GM18909 (cell line): ENCODE data around the gene ARHGAP8.
"Not testable (repeated sequence)": the region's sequence is repeated elsewhere in the genome, so short reads cannot be mapped to it uniquely, and the experiment has no call there.

Experiments
- ATAC-seq: cut with Tn5 transposase; IDR thresholded peaks from one replicate; pipeline ENCODE4 v1.9.1; 2021; ENCODE audit warnings: mild to moderate bottlenecking; ENCODE audit not compliant: unreplicated experiment, poor library complexity

ARHGAP8 gene

DNA sequence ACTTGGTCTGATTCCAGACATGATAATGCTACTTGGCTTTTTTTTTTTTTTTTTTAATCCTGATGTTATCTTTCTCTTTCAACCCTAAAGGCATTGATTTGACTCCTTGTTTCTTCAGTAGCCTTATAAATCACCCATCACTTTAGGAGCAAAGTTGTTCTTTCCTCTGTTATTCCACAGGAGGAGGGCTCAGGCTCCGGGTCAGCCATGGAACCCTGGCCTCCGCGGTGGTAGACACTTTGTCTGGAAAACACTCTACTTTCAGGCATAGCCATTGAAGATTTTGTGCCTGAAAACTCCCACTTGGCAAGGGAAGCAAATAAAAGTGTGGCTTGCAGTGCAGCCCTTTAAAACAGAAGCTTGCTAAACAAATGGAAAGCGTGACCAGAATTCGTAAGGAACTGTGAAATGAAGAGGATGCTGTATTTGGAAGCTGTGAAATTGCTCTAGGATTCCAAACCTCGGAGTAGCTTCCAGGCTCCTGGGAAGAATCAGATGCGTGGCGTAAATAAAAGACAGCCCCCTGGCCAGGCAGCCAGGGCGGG lies 44.9 kb downstream of the ARHGAP8 start:
- ATAC-seq = no peak

DNA sequence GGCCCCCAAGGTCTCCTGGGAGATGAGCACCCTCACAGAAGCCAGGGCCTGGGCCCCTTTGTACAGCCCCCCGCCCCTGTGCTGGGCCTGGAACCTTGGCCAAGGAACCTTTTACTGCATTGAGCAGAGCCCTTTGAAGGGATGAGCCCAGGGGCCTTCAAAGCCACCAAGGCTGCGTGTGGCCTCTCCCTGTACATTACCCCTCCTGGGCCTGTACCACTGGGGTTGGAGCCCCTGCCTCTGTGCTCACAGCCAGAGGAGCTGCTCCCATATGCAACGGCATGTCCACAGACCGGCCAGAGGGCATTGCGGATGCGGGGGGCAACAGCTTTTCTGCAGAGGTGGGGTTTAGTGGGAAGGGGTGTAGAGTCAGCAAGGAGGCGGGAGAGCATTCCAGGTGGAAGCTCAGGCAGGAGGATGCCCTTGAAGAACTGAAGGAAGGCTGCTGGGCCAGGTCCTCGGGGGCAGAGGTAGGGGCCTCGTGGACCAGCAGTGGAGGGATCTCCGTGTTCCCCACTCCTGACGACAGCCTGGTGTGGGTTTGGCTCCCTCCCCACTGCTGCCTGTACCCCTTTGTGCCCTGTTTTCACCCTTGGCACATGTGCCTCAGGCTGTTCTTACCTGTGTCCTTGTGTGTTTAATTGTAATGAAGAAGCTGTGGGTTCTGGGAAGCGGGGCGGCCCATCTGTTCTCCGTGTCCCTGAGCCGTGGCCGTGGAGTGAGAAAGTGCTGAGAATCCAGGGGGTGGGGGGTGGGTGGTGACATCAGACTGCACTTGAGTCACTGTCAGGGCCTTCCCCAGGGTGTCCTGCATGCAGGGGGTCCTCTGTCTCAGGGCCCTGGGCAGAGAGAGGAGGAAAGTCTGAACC lies 46.9 kb downstream of the ARHGAP8 start:
- no peak for ATAC-seq

DNA sequence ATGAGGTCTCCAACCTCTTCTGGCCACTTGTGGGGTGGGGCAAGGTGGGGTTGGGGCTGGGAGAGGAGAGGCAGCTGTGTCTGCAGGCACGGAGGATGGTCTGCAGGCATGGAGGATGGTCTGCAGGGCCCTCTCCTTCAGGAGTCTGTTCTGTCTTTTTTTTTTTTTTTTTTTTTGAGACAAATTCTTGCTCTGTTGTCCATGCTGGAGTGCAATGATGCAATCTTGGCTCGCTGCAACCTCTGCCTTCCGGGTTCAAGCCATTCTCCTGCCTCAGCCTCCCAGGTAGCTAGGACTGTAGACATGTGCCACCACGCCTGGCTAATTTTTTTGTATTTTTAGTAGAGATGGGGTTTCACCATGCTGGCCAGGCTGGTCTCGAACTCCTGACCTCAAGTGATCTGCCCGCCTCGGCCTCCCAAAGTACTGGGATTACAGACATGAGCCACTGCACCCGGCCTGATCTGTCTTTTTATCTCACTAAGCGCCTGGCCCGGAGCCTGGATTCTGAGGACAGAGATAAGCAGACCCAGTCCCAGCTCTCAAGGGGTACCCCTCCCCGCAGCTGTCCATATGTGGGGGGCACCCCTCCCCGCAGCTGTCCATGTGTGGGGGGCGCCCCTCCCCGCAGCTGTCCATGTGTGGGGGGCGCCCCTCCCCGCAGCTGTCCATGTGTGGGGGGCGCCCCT lies 47.7 kb downstream of the ARHGAP8 start:
- ATAC-seq = not testable (repeated sequence)

DNA sequence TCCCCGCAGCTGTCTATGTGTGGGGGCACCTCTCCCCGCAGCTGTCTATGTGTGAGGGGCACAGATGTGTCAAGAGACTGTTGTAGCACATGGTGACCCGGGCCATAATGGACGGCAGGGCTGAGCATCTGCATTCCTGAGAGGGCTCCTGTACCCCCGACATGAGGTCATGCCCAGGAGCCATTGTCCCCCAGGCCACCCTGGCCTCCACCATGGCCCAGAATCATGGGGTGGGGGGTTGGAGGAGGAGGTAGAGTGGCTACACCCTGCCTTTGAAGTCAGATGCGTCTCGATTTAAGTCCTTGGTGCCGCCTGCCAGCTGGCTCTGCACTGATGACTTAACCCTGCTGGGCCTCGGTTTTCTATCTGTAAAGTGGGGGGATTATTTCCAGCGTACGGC lies 49.1 kb downstream of the ARHGAP8 start:
- no peak for ATAC-seq

DNA sequence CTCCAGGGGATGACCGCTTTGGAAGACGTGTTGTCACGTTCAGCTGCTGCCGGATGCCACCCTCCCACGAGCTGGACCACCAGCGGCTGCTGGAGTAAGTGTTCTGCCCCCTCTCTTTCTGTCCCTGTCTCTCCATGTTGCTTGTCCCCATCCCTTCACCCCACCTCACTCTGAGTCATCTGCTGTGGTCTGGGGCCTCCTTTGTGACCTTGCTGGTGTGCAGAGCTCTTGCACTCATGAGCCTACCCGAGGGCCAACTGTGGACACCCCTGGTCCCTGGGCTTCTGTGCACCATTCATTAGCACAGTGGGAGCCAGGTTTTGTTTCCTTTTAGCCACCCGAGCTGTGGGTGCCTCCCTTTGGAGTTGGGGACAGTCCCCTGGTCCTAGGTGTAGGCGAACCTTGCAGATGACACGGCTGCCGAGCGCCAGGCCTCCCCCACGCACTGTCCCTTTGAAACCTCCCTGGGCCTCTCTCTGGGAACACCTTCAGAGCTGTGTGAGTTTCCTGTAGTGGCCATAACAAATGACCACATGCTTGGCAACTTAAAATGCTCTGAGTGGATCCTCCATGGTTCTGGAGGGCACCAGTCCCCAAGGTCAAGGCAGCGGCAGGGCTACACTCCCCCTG lies 49.8 kb downstream of the ARHGAP8 start:
- ATAC-seq = no peak

DNA sequence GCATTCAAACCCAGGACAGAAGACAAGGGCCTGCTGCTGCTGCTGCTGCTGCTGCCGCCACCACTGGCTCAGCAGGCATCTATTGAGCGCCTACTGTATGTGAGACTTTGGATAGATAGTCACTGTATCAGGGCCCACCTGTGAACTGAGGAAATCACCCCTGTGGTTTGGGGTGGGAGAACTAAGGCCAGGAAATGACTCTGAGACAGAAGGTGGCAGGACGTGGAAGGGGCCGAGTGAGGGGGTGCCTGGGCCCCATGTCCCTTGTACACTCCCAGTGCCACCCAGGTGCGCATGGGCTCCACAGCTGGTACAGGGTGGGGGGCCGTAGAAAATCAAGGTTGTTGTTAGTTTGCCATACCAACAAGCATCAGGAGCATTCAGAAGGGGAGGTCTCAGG lies 50.6 kb downstream of the ARHGAP8 start:
- ATAC-seq = no peak

DNA sequence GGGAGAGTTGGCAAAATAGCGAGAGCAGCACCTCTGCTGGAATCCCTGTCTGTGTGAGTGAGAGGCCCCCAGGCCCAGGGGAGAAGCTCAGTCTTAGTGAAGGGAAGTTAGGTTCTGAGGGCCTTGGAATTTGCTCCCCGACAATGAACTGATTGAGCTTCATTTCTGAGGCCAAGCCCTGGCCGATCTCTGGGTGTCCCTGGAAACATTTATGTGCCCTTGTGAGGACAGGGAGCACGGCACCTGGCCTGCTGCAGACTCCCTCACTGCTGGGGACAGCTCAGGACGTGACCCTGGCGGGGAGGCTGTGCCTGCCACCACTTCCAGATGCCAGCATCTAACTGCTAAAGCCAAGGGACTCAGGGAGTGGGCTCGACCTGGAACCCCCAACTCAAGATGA lies 52.0 kb downstream of the ARHGAP8 start:
- ATAC-seq = no peak

DNA sequence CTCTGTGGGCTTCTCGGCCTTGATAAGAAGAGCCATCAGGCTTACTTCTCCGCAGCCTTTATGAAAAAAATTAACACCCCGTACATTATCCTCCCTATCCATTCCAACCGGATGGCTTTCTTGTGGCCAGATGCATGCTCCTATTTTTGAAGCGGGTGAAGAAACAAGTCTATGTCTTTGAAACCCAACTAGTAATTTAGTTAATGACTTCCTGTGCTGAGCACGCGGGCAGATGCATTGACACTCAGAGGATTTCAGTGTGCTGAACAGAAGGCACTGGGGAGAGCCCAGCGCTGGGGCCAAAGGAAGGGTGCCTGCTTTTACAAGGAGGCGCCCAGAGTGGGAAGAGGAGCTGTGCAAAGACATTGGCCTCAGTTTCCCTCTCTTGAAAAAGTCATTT lies 53.3 kb downstream of the ARHGAP8 start:
- no peak for ATAC-seq

DNA sequence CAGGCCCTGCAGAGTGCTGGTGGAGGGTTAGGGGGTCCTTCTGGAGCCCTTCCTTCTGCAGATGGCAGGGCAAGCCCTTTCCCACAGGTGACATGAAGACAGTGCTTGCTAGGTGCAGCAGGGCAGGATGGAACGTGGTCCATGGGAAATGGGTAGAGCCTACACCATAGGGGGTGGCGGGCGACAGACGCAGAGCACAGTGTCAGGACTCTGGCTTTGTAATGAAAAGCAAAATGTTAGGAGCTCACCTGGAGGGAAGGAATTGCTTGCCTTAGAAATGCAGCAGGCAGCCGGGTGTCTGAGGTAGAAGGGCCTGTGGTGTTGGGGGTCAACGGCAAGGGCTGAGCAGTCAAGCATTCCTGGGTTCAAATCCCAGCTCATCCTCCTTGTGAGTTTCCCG lies 54.9 kb downstream of the ARHGAP8 start:
- ATAC-seq = no peak

DNA sequence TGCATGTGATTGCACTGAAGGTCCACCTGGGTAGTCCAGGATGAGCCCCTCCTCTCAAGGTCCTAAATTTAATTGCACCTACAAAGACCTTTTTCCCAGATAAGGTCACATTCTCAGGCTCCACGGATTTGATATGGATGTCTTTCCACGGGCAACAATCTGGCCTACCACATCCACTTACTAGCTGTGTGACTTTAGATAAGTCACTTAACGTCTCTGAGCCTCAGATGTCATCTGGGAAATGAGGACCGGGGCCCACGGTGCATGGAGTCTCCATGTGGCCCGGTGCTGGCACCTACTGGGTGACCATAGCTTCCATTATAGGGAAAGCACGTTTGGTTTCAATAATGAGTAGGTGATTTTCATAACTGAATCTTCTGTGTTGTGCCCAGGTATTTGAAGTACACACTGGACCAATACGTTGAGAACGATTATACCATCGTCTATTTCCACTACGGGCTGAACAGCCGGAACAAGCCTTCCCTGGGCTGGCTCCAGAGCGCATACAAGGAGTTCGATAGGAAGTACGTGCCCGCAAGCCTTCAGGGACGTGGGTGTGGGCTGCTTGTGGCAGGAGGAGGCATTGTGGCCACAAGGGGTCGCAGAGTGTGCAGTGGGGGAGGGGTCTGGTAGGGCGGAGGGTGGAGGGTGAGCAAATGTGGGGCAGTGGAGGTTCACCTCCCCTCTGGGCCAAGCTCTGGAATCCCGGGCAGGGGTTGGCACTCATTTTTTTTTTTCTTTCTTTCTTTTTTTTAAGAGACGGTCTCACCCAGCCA lies 55.7 kb downstream of the ARHGAP8 start:
- no peak for ATAC-seq

DNA sequence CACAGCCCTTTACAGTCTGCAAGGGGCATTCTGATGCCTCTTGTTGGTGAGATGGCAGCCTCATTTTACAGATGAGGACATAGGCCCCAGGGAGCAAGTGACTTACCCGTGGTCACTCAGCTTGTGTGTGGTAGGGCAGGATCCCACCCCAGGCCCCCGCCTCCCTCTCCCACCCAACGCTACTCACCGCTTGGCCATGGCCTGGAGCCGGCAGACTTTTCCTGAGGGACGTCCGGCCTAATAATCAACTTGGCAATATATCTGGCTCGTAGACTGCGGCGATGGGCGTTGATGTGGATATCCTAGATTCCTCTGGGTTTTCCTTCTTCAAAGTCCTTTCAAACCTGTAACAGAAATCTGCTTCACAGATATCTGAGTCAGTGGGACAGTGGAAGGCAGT lies 57.1 kb downstream of the ARHGAP8 start:
- ATAC-seq = no peak

DNA sequence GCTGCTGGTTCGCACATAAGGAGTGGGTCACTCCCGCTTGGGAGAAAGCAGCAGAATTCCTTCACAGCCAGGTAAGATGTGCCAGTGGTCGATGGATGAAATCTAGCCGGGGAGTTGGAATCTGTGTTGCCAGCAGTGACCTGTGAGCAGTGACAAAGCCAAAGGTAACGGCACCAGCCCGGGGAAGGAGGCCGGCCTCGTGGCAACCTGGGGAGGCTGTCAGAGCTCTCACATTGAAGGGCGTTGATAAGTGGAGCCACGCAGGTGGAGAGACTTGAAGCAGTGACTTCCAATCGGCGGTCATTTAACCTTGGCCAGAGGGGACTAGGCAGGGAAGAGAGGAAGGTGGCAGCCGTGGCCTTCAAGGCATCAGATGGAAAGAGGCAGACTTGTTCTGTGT lies 58.8 kb downstream of the ARHGAP8 start:
- no peak for ATAC-seq

DNA sequence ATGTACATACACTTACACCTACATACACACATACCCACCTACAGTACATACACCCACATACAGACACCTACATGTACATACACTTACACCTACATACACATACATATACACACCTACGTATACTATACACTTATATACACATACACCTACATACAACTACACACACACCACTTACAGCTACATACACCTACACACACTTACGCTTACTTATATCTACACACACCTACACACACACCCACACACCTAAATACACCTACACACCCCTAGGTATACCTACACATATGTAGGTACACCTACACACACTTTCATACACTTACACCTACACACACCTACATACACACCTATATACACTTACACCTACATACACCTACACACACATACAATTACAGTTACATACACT lies 61.0 kb downstream of the ARHGAP8 start:
- no peak for ATAC-seq

DNA sequence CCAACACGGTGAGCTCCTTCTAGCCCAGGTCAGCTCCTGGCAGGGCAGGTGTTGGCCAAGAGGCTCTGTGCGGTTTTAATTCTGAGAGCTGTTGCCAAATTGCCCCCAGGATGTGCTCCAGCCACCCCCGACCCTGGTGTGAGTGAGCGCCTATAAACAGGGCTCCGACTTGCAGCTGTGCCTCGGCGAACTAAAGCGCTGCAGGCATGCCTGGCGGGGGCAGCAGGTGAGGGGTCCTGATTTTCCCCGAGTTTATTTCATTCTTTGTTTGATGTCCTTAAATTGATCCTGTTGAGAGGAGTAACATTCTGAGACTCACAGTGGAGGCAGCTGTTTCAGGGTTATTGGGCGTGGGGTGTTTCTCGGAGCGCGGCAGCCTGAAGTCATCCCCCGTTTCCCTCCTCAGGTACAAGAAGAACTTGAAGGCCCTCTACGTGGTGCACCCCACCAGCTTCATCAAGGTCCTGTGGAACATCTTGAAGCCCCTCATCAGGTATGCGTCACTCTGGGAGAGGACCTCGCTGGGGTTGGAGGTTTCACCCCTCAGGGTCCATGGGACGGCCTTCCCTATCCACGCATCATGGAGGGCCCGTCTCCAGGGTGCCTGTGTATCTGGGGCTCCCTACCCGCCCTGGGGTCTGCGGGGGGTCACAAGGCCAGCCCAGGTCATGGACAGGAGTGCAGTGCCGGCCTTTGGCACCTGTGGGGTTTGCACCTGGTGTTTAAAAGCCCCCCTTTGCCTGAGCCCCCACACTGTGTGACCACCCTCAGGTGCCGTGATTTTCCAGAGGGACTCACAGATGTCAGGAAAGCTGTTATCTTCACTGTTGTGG lies 62.1 kb downstream of the ARHGAP8 start:
- ATAC-seq = no peak

DNA sequence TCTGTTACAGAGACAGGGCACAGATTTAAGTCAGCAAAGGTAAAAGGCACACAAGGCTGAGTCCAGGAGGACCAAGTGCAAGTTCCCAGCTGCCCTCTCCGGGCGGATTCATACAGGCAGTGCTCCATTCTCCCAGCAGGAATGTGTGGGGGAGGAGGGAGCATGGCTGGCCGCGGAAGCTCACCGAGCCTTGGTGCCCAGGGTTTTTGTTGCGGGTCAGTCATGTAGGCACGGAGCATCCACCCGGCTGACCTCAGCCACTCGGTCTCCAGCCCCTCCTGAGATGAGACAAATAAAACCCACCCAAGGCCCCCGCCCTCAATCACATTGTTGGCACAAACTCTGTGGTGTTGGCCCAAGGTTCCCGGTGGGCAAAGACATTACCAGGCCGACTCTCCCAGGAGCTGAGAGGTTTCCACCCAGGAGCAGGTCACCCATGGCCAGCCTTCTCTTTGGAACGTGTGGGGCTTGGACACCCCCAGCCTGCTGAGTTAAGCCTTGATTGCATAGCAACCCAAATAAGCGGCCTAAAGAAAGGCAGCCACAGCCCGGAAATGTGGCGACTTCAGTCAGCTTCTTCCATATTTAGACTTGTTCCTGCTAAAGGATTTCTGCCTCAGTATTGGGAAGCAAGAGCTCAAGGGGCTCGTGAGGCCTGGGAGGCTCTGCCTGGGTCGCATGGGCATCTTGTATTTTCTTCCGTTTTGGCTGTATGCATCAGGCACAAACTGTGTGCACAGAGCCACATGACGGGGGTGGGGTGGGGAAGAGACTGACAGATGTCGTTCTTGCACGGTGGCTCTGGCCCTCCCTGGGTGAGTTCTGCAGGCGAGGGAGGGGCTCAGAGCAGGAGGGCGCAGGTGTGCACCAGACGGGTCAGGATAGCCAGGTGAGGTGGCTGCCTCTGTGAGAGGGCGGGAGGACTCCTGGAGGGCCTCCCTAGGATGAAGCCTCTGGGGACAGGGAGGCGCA lies 63.0 kb downstream of the ARHGAP8 start:
- ATAC-seq = no peak

DNA sequence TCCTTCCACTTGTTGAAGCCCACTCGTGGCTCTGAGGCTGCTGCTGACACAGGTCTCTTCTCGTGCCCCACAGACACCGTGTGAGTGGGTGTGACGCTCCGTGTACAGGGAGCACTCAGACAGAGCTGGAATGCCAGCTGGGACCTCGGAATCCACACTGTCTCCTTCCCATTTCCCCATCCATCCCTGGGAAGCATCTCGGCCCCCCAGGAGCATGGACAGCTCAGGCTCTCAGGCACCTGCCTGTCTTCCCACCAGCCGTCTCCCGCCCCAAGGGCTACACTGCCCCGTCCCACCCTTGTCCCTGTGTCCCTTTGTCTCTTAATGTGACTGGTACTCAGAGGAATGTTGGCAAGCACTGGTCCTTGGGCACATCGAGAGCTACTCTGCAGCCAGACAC lies 63.8 kb downstream of the ARHGAP8 start:
- no peak for ATAC-seq

DNA sequence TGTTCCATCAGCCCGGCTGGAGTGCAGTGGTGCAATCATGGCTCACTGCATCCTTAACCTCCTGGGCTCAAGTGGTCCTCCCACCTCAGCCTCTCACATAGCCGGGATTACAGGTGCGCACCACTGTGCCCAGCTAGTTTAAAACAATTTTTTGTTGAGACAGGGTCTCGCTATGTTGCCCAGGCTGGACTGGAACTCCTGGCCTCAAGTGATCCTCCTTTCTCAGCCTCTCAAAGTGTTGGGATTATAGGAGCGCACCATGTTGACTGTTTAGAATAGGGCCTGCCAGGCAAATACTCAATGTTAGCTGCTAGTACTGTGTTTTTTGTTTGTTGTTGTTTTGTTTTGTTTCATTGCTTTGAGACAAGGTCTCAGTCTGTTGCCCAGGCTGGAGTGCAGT lies 66.4 kb downstream of the ARHGAP8 start:
- ATAC-seq = no peak

DNA sequence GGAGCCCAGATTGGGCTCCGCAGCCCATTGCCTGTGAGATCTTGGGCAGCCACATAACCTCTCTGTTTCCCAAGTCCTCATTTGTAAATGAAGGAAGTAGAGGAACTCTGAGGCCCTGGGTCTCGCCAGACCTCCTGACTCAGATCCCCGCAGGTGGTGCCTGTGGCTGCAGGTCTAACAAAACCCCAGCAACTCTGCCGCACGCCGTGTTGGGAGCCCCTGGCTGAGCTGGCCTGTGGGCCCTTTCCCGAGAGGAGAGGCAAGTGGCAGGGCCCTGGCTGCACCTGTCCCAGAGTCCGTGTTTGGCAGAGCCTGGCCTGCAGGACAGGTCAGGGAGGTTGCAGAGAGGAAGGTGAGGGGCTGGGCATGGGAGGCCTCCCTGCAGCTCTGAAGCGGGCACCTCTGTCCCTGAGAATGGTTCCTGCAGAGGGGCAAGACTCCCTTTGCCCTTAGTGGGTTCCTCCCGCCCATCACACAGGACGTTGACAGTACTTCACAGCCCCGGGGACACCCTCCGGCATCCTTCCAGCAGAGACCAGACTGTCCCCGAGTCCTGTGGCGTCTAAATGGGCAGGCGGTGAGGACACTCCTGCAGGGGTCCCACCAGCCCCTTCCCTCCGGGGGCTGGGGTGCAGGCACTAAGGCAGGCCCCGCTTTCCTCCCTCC lies 67.7 kb downstream of the ARHGAP8 start:
- ATAC-seq = no peak
